ENCODE data around the gene CCDC159. TPM values are rescaled to one million over a fixed set of nuclear protein-coding genes. Genes with fewer than 3 reads are reported as not detected.
A peak's percentile ranks its signal among the peaks of the same experiment; 100 is the strongest.

The CCDC159 gene
- total and polyA plus RNA-seq, 4 donors: 6.3 to 25.2 (median 16.5) TPM

DNA sequence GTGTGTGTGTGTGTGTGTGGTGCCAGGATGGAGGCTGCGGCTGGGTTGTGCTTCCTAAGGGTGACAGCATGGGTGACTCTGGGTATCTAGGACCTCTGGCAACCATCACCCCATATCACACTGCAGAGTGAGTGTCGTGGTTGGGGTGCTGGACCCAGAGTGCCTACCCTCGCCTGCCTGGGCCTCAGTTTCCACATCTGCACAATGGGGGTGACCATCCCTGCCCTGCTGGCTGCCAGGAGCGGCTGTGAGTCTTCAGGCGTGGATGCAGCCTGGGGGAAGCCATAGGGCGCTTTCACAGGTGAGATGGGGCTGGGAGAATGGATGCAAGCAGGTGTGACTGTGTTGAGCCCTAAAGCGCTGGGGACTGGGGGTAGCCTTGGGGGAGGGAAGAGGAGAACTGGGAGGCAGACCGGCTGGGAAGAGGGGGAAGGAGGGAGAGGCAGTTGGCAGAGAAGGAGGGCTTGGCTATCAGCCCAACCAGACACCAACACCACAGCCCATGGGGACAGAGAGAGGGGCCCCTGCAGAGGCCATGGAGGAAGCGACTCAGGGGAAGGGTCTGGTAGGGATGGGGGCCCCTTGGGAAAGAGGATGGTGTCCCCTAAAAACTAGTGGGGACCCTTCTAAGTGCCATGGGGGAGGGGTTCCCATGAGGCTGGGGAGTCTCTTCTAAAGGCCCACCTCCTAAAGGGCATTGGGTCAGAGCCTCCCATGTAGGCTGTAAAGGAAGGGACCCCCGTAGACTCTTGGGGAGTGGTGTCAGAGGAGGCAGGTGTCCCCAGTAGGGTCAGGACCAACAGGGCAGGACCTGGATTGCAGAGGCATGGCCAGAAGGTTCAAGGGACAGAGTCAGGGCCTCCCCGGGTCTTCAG lies 10.6 kb downstream of the CCDC159 start:
- Histone ChIP-seq H3K27ac (ENCODE audit: low read depth in 1 of 2, low read length in 2 of 2) (no peak overlapping the region), H3K4me3 (ENCODE audit: low read depth in 1 of 3, low read length in 3 of 3) (no peak overlapping the region), H3K9me3 (ENCODE audit: control insufficient read depth in 4 of 4, low read length in 3 of 4) (no peaks in the 10 kb centered on the region), H3K36me3 (ENCODE audit: control insufficient read depth in 4 of 4, insufficient read depth in 3 of 4, low read depth in 1 of 4, low read length in 3 of 4) (no peaks in the 10 kb centered on the region), H3K4me1 (ENCODE audit: control insufficient read depth in 4 of 4, insufficient read depth in 4 of 4, low read length in 3 of 4) (peaks cover 0 to 18% (median 6%) of the 10 kb centered on the region in 4 donors), H3K27me3 (ENCODE audit: control insufficient read depth in 4 of 4, insufficient read depth in 4 of 4, low read length in 3 of 4) (no peaks in the 10 kb centered on the region), H3K9ac (ENCODE audit: low read depth in 1 of 2, low read length in 2 of 2) (no peak overlapping the region)
- TF ChIP-seq, protein P1, sequence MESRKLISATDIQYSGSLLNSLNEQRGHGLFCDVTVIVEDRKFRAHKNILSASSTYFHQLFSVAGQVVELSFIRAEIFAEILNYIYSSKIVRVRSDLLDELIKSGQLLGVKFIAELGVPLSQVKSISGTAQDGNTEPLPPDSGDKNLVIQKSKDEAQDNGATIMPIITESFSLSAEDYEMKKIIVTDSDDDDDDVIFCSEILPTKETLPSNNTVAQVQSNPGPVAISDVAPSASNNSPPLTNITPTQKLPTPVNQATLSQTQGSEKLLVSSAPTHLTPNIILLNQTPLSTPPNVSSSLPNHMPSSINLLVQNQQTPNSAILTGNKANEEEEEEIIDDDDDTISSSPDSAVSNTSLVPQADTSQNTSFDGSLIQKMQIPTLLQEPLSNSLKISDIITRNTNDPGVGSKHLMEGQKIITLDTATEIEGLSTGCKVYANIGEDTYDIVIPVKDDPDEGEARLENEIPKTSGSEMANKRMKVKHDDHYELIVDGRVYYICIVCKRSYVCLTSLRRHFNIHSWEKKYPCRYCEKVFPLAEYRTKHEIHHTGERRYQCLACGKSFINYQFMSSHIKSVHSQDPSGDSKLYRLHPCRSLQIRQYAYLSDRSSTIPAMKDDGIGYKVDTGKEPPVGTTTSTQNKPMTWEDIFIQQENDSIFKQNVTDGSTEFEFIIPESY (IDR thresholded peaks at IDR 0.05): no peak
- TF ChIP-seq NR2F2 (IDR thresholded peaks at IDR 0.05): no peak
- TF ChIP-seq, protein P2, sequence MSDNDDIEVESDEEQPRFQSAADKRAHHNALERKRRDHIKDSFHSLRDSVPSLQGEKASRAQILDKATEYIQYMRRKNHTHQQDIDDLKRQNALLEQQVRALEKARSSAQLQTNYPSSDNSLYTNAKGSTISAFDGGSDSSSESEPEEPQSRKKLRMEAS (IDR thresholded peaks at IDR 0.05): no peak
- WGBS: 89% methylated on average over 11 of the region's 11 CpGs
- no peak for DNase-seq (ENCODE audit: low spot score)

DNA sequence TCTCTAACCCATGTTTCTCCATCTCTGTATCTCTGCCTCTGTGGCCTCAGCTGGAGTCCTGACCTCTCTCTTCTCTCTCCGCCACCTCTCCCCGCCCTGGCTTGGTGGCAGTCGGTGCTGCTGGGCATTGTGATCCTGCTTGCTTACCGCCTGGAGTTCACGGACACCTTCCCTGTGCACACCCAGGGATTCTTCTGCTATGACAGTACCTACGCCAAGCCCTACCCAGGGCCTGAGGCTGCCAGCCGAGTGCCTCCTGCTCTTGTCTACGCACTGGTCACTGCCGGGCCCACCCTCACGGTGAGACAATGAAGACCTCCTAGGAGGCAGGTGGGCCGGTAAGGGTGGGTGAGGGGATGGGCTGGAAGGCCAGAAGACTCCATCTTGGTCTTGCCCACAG lies 13.1 kb downstream of the CCDC159 start:
- TF ChIP-seq, protein P2 (IDR thresholded peaks at IDR 0.05): no peak
- TF ChIP-seq, protein P3, sequence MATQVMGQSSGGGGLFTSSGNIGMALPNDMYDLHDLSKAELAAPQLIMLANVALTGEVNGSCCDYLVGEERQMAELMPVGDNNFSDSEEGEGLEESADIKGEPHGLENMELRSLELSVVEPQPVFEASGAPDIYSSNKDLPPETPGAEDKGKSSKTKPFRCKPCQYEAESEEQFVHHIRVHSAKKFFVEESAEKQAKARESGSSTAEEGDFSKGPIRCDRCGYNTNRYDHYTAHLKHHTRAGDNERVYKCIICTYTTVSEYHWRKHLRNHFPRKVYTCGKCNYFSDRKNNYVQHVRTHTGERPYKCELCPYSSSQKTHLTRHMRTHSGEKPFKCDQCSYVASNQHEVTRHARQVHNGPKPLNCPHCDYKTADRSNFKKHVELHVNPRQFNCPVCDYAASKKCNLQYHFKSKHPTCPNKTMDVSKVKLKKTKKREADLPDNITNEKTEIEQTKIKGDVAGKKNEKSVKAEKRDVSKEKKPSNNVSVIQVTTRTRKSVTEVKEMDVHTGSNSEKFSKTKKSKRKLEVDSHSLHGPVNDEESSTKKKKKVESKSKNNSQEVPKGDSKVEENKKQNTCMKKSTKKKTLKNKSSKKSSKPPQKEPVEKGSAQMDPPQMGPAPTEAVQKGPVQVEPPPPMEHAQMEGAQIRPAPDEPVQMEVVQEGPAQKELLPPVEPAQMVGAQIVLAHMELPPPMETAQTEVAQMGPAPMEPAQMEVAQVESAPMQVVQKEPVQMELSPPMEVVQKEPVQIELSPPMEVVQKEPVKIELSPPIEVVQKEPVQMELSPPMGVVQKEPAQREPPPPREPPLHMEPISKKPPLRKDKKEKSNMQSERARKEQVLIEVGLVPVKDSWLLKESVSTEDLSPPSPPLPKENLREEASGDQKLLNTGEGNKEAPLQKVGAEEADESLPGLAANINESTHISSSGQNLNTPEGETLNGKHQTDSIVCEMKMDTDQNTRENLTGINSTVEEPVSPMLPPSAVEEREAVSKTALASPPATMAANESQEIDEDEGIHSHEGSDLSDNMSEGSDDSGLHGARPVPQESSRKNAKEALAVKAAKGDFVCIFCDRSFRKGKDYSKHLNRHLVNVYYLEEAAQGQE (IDR thresholded peaks at IDR 0.05): no peak
- no peak for TF ChIP-seq JUND (IDR thresholded peaks at IDR 0.05)
- TF ChIP-seq TAF1 (conservative IDR thresholded peaks at IDR 0.05): no peak
- H3K9me3 ChIP-seq (ENCODE audit: control insufficient read depth in 4 of 4, low read length in 3 of 4): no peaks in the 10 kb centered on the region
- H3K4me3 ChIP-seq (ENCODE audit: low read depth in 1 of 3, low read length in 3 of 3): no peak overlapping the region
- DNase-seq (ENCODE audit: low spot score): no peak
- no peak overlapping the region for H3K27ac ChIP-seq (ENCODE audit: low read depth in 1 of 2, low read length in 2 of 2)
- H3K36me3 ChIP-seq (ENCODE audit: control insufficient read depth in 4 of 4, insufficient read depth in 3 of 4, low read depth in 1 of 4, low read length in 3 of 4): peaks cover 0 to 5% (median 2%) of the 10 kb centered on the region in 4 donors
- 92% methylated on average over 11 of the region's 11 CpGs for WGBS
- no peak overlapping the region for H3K9ac ChIP-seq (ENCODE audit: low read depth in 1 of 2, low read length in 2 of 2)
- H3K27me3 ChIP-seq (ENCODE audit: control insufficient read depth in 4 of 4, insufficient read depth in 4 of 4, low read length in 3 of 4): no peaks in the 10 kb centered on the region
- H3K4me1 ChIP-seq (ENCODE audit: control insufficient read depth in 4 of 4, insufficient read depth in 4 of 4, low read length in 3 of 4): peaks cover 0 to 18% (median 6%) of the 10 kb centered on the region in 4 donors

DNA sequence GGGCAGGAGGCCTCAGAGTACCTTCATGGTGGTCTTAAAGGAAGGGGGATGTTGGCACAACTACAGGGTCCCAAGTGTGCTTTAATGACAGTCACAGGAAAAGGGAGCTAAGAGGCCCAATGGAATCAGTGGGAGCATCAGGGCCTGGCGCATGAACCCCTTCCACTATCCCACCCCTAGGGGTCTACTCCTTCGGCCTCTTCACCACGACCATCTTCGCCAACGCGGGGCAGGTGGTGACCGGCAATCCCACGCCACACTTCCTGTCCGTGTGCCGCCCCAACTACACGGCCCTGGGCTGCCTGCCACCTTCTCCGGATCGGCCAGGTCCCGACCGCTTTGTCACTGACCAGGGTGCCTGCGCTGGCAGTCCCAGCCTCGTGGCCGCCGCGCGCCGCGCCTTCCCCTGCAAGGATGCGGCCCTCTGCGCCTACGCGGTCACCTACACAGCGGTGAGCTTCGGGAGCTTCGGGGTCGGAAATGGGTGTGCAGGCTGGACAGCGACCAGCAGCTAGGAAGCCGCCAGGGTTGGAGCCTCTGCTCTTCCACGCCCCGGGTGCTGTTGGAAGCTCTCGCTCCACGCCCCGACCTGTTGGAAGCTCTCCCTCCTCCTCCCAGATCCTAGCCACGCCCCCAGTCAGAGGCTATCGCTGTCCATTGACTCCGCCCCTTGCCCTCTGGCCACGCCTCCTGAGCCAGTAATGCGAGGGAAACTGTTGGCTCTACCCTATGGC lies 14.9 kb downstream of the CCDC159 start:
- peaks cover 3 to 16% (median 9%) of the 10 kb centered on the region in 4 donors for H3K4me1 ChIP-seq (ENCODE audit: control insufficient read depth in 4 of 4, insufficient read depth in 4 of 4, low read length in 3 of 4)
- 43% methylated on average over 43 of the region's 43 CpGs for WGBS
- peak; percentile 88 for DNase-seq (ENCODE audit: low spot score)
- no peak overlapping the region for H3K9ac ChIP-seq (ENCODE audit: low read depth in 1 of 2, low read length in 2 of 2)
- H3K9me3 ChIP-seq (ENCODE audit: control insufficient read depth in 4 of 4, low read length in 3 of 4): no peaks in the 10 kb centered on the region
- no peaks in the 10 kb centered on the region for H3K27me3 ChIP-seq (ENCODE audit: control insufficient read depth in 4 of 4, insufficient read depth in 4 of 4, low read length in 3 of 4)
- H3K27ac ChIP-seq (ENCODE audit: low read depth in 1 of 2, low read length in 2 of 2): no peak overlapping the region
- H3K36me3 ChIP-seq (ENCODE audit: control insufficient read depth in 4 of 4, insufficient read depth in 3 of 4, low read depth in 1 of 4, low read length in 3 of 4): peaks cover 1 to 13% (median 4%) of the 10 kb centered on the region in 4 donors
- no peak overlapping the region for H3K4me3 ChIP-seq (ENCODE audit: low read depth in 1 of 3, low read length in 3 of 3)
- TF ChIP-seq, protein P3 (IDR thresholded peaks at IDR 0.05): peak; percentile 88
- TF ChIP-seq GABPA (IDR thresholded peaks at IDR 0.05 in 1 of 2, conservative IDR thresholded peaks at IDR 0.05 in 1 of 2): no peak
- TF ChIP-seq HNF4A (conservative IDR thresholded peaks at IDR 0.05): no peak
- TF ChIP-seq FOXA1 (IDR thresholded peaks at IDR 0.05): no peak
- TF ChIP-seq HNF4G (IDR thresholded peaks at IDR 0.05): no peak
- TF ChIP-seq TAF1 (conservative IDR thresholded peaks at IDR 0.05): no peak
- TF ChIP-seq RXRA (IDR thresholded peaks at IDR 0.05): peak in 1 of 2 donors; percentile 51
- TF ChIP-seq, protein P1 (IDR thresholded peaks at IDR 0.05): no peak
- TF ChIP-seq SP1 (IDR thresholded peaks at IDR 0.05): peak; percentile 55
